H1 (cell line): ENCODE data around the gene ZBTB38. TPM values are rescaled to one million over a fixed set of nuclear protein-coding genes. Genes with fewer than 3 reads are reported as not detected.

Experiments used
- GABPA ChIP-seq: IDR thresholded peaks from 2 replicates; pipeline ENCODE4 v1.6.1; 2011; ENCODE audit warnings: mild to moderate bottlenecking, low read length, moderate library complexity, borderline replicate concordance; ENCODE audit not compliant: insufficient read depth
- HDAC6 ChIP-seq: IDR thresholded peaks from one replicate; pipeline ENCODE4 v1.7.1; 2012; ENCODE audit warnings: low read depth, mild to moderate bottlenecking, inconsistent platforms, low read length, moderate library complexity
- TCF12 ChIP-seq: IDR thresholded peaks from 2 replicates; pipeline ENCODE4 v1.6.1; 2011; ENCODE audit warnings: low read depth, mild to moderate bottlenecking, low read length
- polyA plus RNA-seq, 7 experiments: library from polyadenylated mRNA; depleted of rRNA in 3 of 7; stranded (reverse) in 5 of 7; unstranded in 2 of 7; fragments of >200 nt in 5 of 7; fragments of 200-250 nt in 2 of 7; gene quantifications; 1 replicate in 5 of 7; 2 replicates in 1 of 7; 4 replicates in 1 of 7; pipeline versions ENCODE4 v1.2.1 to v1.2.3, GENCODE V29; 2011 to 2013; ENCODE audit warnings: missing spikeins in 2 of 7, mixed read lengths in 2 of 7
- total RNA-seq: library from RNA; stranded (reverse); fragmentation: NEBNext Ultra II Directional; extraction: Animal tissue kit (Norgen Biotek cat#: 25700); gene quantifications from 2 replicates; pipeline ENCODE4 v1.2.1, GENCODE V29; 2021

Gene ZBTB38
- total and polyA plus RNA-seq, 2 of the 8 experiments (the other 6 are each of a cell fraction or from before 2014, with no cell fraction given), result 4.4 to 10.5 TPM

- no peak for TF ChIP-seq GABPA
- TF ChIP-seq TCF12, result no peak
- no peak for TF ChIP-seq HDAC6
- TF ChIP-seq, all 59 proteins: peak for 0
These were observed 22.3 kb upstream of the ZBTB38 start (continued) for GRCh38 chr3:141346007-141346406.
